ENCODE results near the gene ARID1B. TPM values are rescaled to one million over a fixed set of nuclear protein-coding genes. Genes with fewer than 3 reads are reported as not detected.
"Not testable (repeated sequence)": the region's sequence is repeated elsewhere in the genome, so short reads cannot be mapped to it uniquely, and the experiment has no call there.

Gene ARID1B
- total RNA-seq, 4 donors from 2014 or later: 87.1 to 194 (median 115) TPM

GRCh38 chr6:157143890-157144798, 367.0 kb downstream of the ARID1B start:
- in situ Hi-C loops (cut with MboI; ENCODE audit: low pct_ligation_motif_present in 1 of 4, low pct_unique_long_range_greater_than_20kb in 1 of 4, low sequenced_read_pairs in 3 of 4) (no loop called here), intact Hi-C loops (cut with DNase I; ENCODE audit: low total_unique reads) (no loop called here)
- Histone ChIP-seq H3K36me3 (peaks cover 0 to 12% (median 0%) of the 10 kb centered on the region in 4 donors), H3K4me3 (no peak overlapping the region), H3K4me1 (peaks cover 20 to 30% (median 20%) of the 10 kb centered on the region in 4 donors), H3K27me3 (no peaks in the 10 kb centered on the region), H3K27ac (peak overlapping the region in 2 of 4 donors; percentile 51 to 59), H3K9me3 (no peaks in the 10 kb centered on the region)
- no peak for DNase-seq
- WGBS, 2 donors (ENCODE audit: low coverage in 1 of 2): 80 to 88% methylated on average over 2 to 17 of the region's 17 CpGs
- TF ChIP-seq POLR2AphosphoS5 (IDR thresholded peaks at IDR 0.05) (no peak), EP300 (IDR thresholded peaks at IDR 0.05; ENCODE audit: low read depth) (no peak), POLR2A (IDR thresholded peaks at IDR 0.05) (no peak), CTCF (IDR thresholded peaks at IDR 0.05) (no peak)

- Histone ChIP-seq H3K9me3 (no peaks in the 10 kb centered on the region), H3K27ac (peak overlapping the region; percentile 12 to 59 (median 44)), H3K4me1 (peaks cover 20 to 30% (median 20%) of the 10 kb centered on the region in 4 donors), H3K36me3 (peaks cover 0 to 12% (median 0%) of the 10 kb centered on the region in 4 donors), H3K27me3 (no peaks in the 10 kb centered on the region), H3K4me3 (no peak overlapping the region)
- DNase-seq: no peak
- in situ Hi-C loops (cut with MboI; ENCODE audit: low pct_ligation_motif_present in 1 of 4, low pct_unique_long_range_greater_than_20kb in 1 of 4, low sequenced_read_pairs in 3 of 4) (no loop called here), intact Hi-C loops (cut with DNase I; ENCODE audit: low total_unique reads) (no loop called here)
- WGBS, 2 donors (ENCODE audit: low coverage in 1 of 2): 50 to 70% methylated on average over 7 to 19 of the region's 19 CpGs
- no peak for TF ChIP-seq CTCF (IDR thresholded peaks at IDR 0.05)
- TF ChIP-seq POLR2A (IDR thresholded peaks at IDR 0.05): no peak
- TF ChIP-seq POLR2AphosphoS5 (IDR thresholded peaks at IDR 0.05): no peak
- no peak for TF ChIP-seq EP300 (IDR thresholded peaks at IDR 0.05; ENCODE audit: low read depth)
These were observed 367.8 kb downstream of the ARID1B start for GRCh38 chr6:157144859-157145568.

DNA sequence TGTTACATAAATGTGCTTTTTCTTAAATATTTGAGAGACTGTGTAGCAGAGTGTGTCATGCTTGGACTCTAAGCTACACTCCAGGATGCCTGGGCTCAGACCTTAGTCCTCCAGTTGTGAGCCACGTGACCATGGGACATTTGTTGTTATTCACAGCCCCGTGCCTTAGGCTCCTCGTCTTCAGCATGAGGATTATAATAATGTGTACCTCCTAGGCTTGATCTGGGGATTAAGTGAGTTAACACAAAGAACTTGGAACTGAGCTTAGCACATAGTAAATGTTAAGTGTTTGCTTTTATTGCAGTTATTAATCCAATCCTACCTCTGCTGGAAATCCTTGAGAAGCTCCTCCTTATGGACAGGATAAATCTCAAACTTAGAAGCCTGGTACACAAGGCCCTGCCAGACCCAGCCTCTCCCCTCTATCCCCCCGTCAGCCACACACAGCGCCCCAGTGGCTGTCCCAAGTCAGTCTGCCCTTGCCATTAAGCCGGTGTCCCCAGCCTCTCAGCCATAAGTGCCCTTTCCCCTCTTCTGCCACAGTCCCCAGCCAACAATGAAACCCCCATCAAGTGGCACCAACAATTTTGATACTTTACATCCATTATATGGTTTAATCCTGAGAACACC, 368.6 kb downstream of the ARID1B start:
- Histone ChIP-seq H3K4me1 (peaks cover 20 to 30% (median 20%) of the 10 kb centered on the region in 4 donors), H3K9me3 (no peaks in the 10 kb centered on the region), H3K27ac (no peak overlapping the region), H3K27me3 (no peaks in the 10 kb centered on the region), H3K36me3 (peaks cover 0 to 14% (median 0%) of the 10 kb centered on the region in 4 donors), H3K4me3 (no peak overlapping the region)
- intact Hi-C loops (cut with DNase I; ENCODE audit: low total_unique reads): no loop called here
- TF ChIP-seq POLR2A (IDR thresholded peaks at IDR 0.05) (no peak), CTCF (IDR thresholded peaks at IDR 0.05) (no peak), EP300 (IDR thresholded peaks at IDR 0.05; ENCODE audit: low read depth) (no peak), POLR2AphosphoS5 (IDR thresholded peaks at IDR 0.05) (no peak)
- DNase-seq: no peak
- in situ Hi-C loops (cut with MboI; ENCODE audit: low pct_ligation_motif_present in 1 of 4, low pct_unique_long_range_greater_than_20kb in 1 of 4, low sequenced_read_pairs in 3 of 4): no loop called here
- WGBS, 2 donors (ENCODE audit: low coverage in 1 of 2): 76 to 92% methylated on average over 2 to 6 of the region's 6 CpGs

DNA sequence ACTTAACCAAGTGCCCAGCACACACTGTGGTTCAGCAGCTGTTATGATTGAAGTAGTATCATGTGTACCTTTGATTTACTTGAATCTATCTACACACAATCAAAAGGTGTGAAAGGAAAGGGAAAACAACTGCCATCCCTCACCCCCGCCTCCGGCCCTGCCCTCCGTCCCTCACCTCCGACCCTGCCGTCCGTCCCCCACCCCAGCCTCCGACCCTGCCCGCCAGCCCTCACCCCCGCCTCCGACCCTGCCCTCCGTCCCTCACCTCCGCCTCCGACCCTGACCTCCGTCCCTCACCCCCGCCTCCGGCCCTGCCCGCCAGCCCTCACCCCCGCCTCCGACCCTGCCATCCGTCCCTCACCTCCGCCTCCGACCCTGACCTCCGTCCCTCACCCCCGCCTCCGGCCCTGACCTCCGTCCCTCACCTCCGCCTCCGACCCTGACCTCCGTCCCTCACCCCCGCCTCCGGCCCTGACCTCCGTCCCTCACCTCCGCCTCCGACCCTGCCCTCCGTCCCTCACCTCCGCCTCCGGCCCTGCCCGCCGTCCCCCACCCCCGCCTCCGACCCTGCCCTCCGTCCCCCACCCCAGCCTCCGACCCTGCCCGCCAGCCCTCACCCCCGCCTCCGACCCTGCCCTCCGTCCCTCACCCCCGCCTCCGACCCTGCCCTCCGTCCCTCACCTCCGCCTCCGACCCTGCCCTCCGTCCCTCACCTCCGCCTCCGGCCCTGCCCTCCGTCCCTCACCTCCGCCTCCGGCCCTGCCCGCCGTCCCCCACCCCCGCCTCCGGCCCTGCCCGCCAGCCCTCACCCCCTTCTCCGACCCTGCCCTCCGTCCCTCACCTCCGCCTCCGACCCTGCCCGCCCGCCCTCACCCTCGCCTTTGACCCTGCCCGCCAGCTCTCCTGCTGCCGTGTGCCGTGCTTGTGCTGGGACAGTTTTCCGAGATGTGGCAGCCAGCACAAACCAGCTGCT, 370.2 kb downstream of the ARID1B start:
- H3K36me3 ChIP-seq; DNase-seq; intact Hi-C loops (cut with DNase I; ENCODE audit: low total_unique reads); in situ Hi-C loops (cut with MboI; ENCODE audit: low pct_ligation_motif_present in 1 of 4, low pct_unique_long_range_greater_than_20kb in 1 of 4, low sequenced_read_pairs in 3 of 4); H3K9me3 ChIP-seq; H3K4me3 ChIP-seq; H3K27me3 ChIP-seq: not testable (repeated sequence)
- H3K27ac ChIP-seq: peak overlapping the region in 3 of 4 donors; percentile 31 to 54 (median 32)
- peaks cover 20 to 30% (median 20%) of the 10 kb centered on the region in 4 donors for H3K4me1 ChIP-seq
- 90 to 92% methylated on average over 2 to 35 of the region's 74 CpGs for WGBS, 2 donors (ENCODE audit: low coverage in 1 of 2)

Measured in transverse colon (tissue), 4 donors.